Endothelial cell of umbilical vein (primary cell): ENCODE measurements around the gene RAB17. TPM values are rescaled to one million over a fixed set of nuclear protein-coding genes. Genes with fewer than 3 reads are reported as not detected.

Experiments used
- BruUV-seq: library from RNA; stranded (reverse); fragments of 400-500 nt; replicated peaks from 2 replicates; lab custom pipeline; 2021; lab: Mats Ljungman, UMichigan
- CTCF ChIA-PET: fragments of 300-600, 350-600 bp; sonication (Branson Sonifier 250); formaldehyde crosslinking; loops from one replicate; lab custom pipeline; 2021; ENCODE audit warnings: antibody characterized with exemption, inconsistent platforms; lab: Charles Lee
- POLR2A ChIA-PET: fragments of 300-600, 350-600 bp; sonication (Branson Sonifier 250); formaldehyde crosslinking; loops from one replicate; lab custom pipeline; 2021; ENCODE audit warnings: antibody characterized with exemption, inconsistent platforms; lab: Charles Lee
- DNase-seq: peaks from one replicate; pipeline ENCODE4 v3.0.0-alpha.2; 2011; ENCODE audit warnings: low read depth, low spot score
- FAIRE-seq: peaks from 2 replicates; lab custom pipeline; 2011; peaks lifted over from hg19 to GRCh38; lab: Jason Lieb, UNC
- H2AFZ ChIP-seq: 2 replicates; pipeline ENCODE4 v1.6.0; 2012; ENCODE audit warnings: low read depth, low read length, control low read depth, inconsistent platforms
- H3K27ac ChIP-seq: 2 replicates; pipeline ENCODE4 v1.5.1; 2011; ENCODE audit warnings: low read depth, mild to moderate bottlenecking, control low read depth, low read length, moderate library complexity; ENCODE audit not compliant: insufficient read depth
- H3K27me3 ChIP-seq, 2 experiments: 2 replicates each; pipeline versions ENCODE4 v1.6.0 to v1.6.1; 2011; ENCODE audit warnings: low read length in 2 of 2, mixed read lengths in 1 of 2; ENCODE audit not compliant: control insufficient read depth in 2 of 2, insufficient read depth in 2 of 2
- H3K36me3 ChIP-seq, 2 experiments: 2 replicates in 1 of 2; 3 replicates in 1 of 2; pipeline ENCODE4 v1.5.1; 2011; ENCODE audit warnings: low read length in 2 of 2, mild to moderate bottlenecking in 1 of 2, moderate library complexity in 1 of 2; ENCODE audit not compliant: control insufficient read depth in 2 of 2, insufficient read depth in 2 of 2; ENCODE audit errors: extremely low read depth in 1 of 2
- H3K4me1 ChIP-seq: 3 replicates; pipeline ENCODE4 v1.5.1; 2011; ENCODE audit warnings: mild to moderate bottlenecking, low read length; ENCODE audit not compliant: control insufficient read depth, insufficient read depth; ENCODE audit errors: extremely low read depth
- H3K4me2 ChIP-seq: 2 replicates; pipeline ENCODE4 v1.6.1; 2011; ENCODE audit warnings: low read length, control low read depth, mixed read lengths; ENCODE audit not compliant: insufficient read depth
- H3K4me3 ChIP-seq, 3 experiments: fragments of 200-600 bp in 1 of 3; sonication (generic), shearing (Covaris generic) in 1 of 3; replicated peaks in 1 of 3; 2 replicates each; pipeline ENCODE4 v1.5.1; 2011 to 2016; ENCODE audit warnings: control low read depth in 3 of 3, low read length in 3 of 3, mild to moderate bottlenecking in 2 of 3, inconsistent platforms in 1 of 3, low read depth in 1 of 3, moderate library complexity in 1 of 3; ENCODE audit not compliant: insufficient read depth in 1 of 3
- H3K79me2 ChIP-seq: 2 replicates; pipeline ENCODE4 v1.6.0; 2012; ENCODE audit warnings: low read length, inconsistent platforms; ENCODE audit not compliant: control insufficient read depth, insufficient read depth
- H3K9ac ChIP-seq: replicated peaks from 2 replicates; pipeline ENCODE3; 2011; ENCODE audit warnings: low read length, control low read depth; ENCODE audit not compliant: insufficient read depth; ENCODE audit errors: extremely low read depth
- H3K9me1 ChIP-seq: replicated peaks from 3 replicates; pipeline ENCODE4 v1.6.0; 2011; ENCODE audit warnings: mild to moderate bottlenecking, low read length; ENCODE audit not compliant: control insufficient read depth, insufficient read depth; ENCODE audit errors: extremely low read depth
- H3K9me3 ChIP-seq: replicated peaks from 2 replicates; pipeline ENCODE4 v1.5.1; 2012; ENCODE audit warnings: low read length, inconsistent platforms; ENCODE audit not compliant: control insufficient read depth, insufficient read depth
- H4K20me1 ChIP-seq: replicated peaks from 2 replicates; pipeline ENCODE3; 2011; ENCODE audit warnings: mild to moderate bottlenecking, low read length; ENCODE audit not compliant: control insufficient read depth, insufficient read depth; ENCODE audit errors: extremely low read depth
- CTCF ChIP-seq, 2 donors: IDR thresholded peaks; 1 replicate in 1 of 2; 2 replicates in 1 of 2; pipeline ENCODE4 v1.5.1; 2011; ENCODE audit warnings: low read length in 2 of 2, mild to moderate bottlenecking in 2 of 2, moderate library complexity in 2 of 2, control low read depth in 1 of 2, inconsistent platforms in 1 of 2, low read depth in 1 of 2; ENCODE audit not compliant: insufficient read depth in 1 of 2; ENCODE audit errors: extremely low read depth in 1 of 2
- EZH2 ChIP-seq: IDR thresholded peaks from 2 replicates; pipeline ENCODE4 v1.6.1; 2012; ENCODE audit warnings: borderline replicate concordance, low read depth, mild to moderate bottlenecking, moderate library complexity, low read length, inconsistent platforms; ENCODE audit not compliant: severe bottlenecking
- FOS ChIP-seq: IDR thresholded peaks from 2 replicates; pipeline ENCODE4 v1.6.1; 2011; ENCODE audit warnings: mild to moderate bottlenecking, low read length, moderate library complexity, borderline replicate concordance; ENCODE audit not compliant: insufficient read depth
- GATA2 ChIP-seq: IDR thresholded peaks from 2 replicates; pipeline ENCODE4 v1.7.0; 2011; ENCODE audit warnings: low read depth, mild to moderate bottlenecking, moderate library complexity, mixed read lengths, low read length; ENCODE audit not compliant: insufficient read length, insufficient read depth
- JUN ChIP-seq: IDR thresholded peaks from 2 replicates; pipeline ENCODE4 v1.6.1; 2011; ENCODE audit warnings: borderline replicate concordance, low read depth; ENCODE audit not compliant: insufficient read length, insufficient read depth
- MAX ChIP-seq: IDR thresholded peaks from 2 replicates; pipeline ENCODE4 v1.6.1; 2011; ENCODE audit not compliant: insufficient read depth, insufficient read length
- MYC ChIP-seq: IDR thresholded peaks from one replicate; pipeline ENCODE4 v1.6.1; 2011; ENCODE audit warnings: mild to moderate bottlenecking, low read depth, low read length
- POLR2A ChIP-seq: IDR thresholded peaks from 2 replicates; pipeline ENCODE4 v1.6.1; 2012; ENCODE audit warnings: low read depth, mild to moderate bottlenecking, control low read depth, low read length
- POLR2AphosphoS5 ChIP-seq: IDR thresholded peaks from 2 replicates; pipeline ENCODE4 v1.6.1; 2012; ENCODE audit warnings: low read depth, mild to moderate bottlenecking, control low read depth, low read length, moderate library complexity; ENCODE audit not compliant: insufficient read depth
- dilution Hi-C: fragments of 300-500 bp; cut with MboI; formaldehyde crosslinking; loops from one replicate; pipeline ENCODE4 v1.15.0; 2019; ENCODE audit warnings: low sequenced_read_pairs; ENCODE audit not compliant: extremely low pct_ligation_motif_present
- intact Hi-C: fragments of 100-400 bp; cut with micrococcal nuclease; formaldehyde crosslinking; loops from one replicate; pipeline ENCODE4 v1.10.0; 2022
- polyA plus RNA-seq, 4 experiments: library from polyadenylated mRNA; depleted of rRNA in 3 of 4; stranded (reverse) in 3 of 4; unstranded in 1 of 4; fragments of >200 nt; gene quantifications; 2 replicates each; pipeline versions ENCODE4 v1.2.1 to v1.2.3, GENCODE V29; 2011 to 2012; ENCODE audit warnings: missing spikeins in 1 of 4
- total RNA-seq: library from RNA; stranded (reverse); gene quantifications from 2 replicates; pipeline ENCODE4 v1.2.3, GENCODE V29; 2021

Gene RAB17
- total and polyA plus RNA-seq, 2 donors (not counting 3 experiments of a cell fraction or from before 2014, with no cell fraction given), result 0.41 to 0.77 TPM

GRCh38 chr2:237561221-237561620 lies 29.3 kb downstream of the RAB17 start:
- no peaks in the 10 kb centered on the region for H3K79me2 ChIP-seq
- no peak overlapping the region for H3K4me2 ChIP-seq
- no TSS peak for BruUV-seq
- no peak overlapping the region for H3K4me3 ChIP-seq
- peaks cover 4 to 5% of the 10 kb centered on the region in 2 experiments for H3K27me3 ChIP-seq
- no peak overlapping the region for H3K9ac ChIP-seq
- no peaks in the 10 kb centered on the region for H3K4me1 ChIP-seq
- FAIRE-seq (no peak), DNase-seq (no peak)
- ChIA-PET POLR2A (no interaction called here), CTCF (interaction anchor here (1.0 to 3.7 kb wide), 3 partner anchors 11 to 90 kb away, joined by 3 to 24 read pairs (median 3); no protein-coding TSS in a partner anchor)
- TF ChIP-seq EZH2 (no peak), GATA2 (no peak), POLR2AphosphoS5 (no peak), POLR2A (no peak), JUN (no peak), FOS (no peak), CTCF (IDR thresholded peaks at IDR 0.05; ENCODE audit: extremely low read depth in 1 of 2, insufficient read depth in 1 of 2, low read depth in 1 of 2, low read length in 2 of 2) (no peak), MAX (no peak), MYC (no peak)
- intact Hi-C loops (no loop called here), dilution Hi-C loops (no loop called here)
- no peaks in the 10 kb centered on the region for H3K9me3 ChIP-seq
- H3K36me3 ChIP-seq, result no peaks in the 10 kb centered on the region
- H3K9me1 ChIP-seq, result no peaks in the 10 kb centered on the region
- H3K27ac ChIP-seq, result no peak overlapping the region
- no peak overlapping the region for H2AFZ ChIP-seq
- H4K20me1 ChIP-seq, result no peaks in the 10 kb centered on the region
